ENCODE data around the gene ANTXR2. TPM values are rescaled to one million over a fixed set of nuclear protein-coding genes. Genes with fewer than 3 reads are reported as not detected.

Gene ANTXR2
- polyA plus RNA-seq, 1 experiment = 105 TPM

- ChIA-PET POLR2A (no interaction called here), CTCF (interaction anchor here (2.1 kb wide), 1 partner anchor 20 kb away, joined by 8 read pairs; no protein-coding TSS in a partner anchor)
- no peak for DNase-seq (ENCODE audit: low read depth, low spot score)
- no peak for TF ChIP-seq CTCF (IDR thresholded peaks at IDR 0.05; ENCODE audit: low read depth, low read length)
- Histone ChIP-seq H3K27me3 (ENCODE audit: control insufficient read depth, insufficient read depth, low read length) (no peaks in the 10 kb centered on the region), H3K27ac (ENCODE audit: low read depth, low read length) (no peak overlapping the region), H3K4me3 (ENCODE audit: low read depth, low read length) (no peak overlapping the region), H3K9me3 (ENCODE audit: control insufficient read depth, insufficient read depth, low read length) (no peaks in the 10 kb centered on the region)
These were observed 31.9 kb upstream of the ANTXR2 start for GRCh38 chr4:80104927-80105326.

- no peaks in the 10 kb centered on the region for H3K27me3 ChIP-seq (ENCODE audit: control insufficient read depth, insufficient read depth, low read length)
- CTCF ChIA-PET = interaction anchor here (0.7 kb wide), 1 partner anchor 497 kb away, joined by 3 read pairs; no protein-coding TSS in a partner anchor
- no peak for DNase-seq (ENCODE audit: low read depth, low spot score)
These were observed 30.6 kb upstream of the ANTXR2 start for GRCh38 chr4:80103629-80104028.

GRCh38 chr4:80101792-80102116 lies 28.7 kb upstream of the ANTXR2 start:
- Histone ChIP-seq H3K27ac (ENCODE audit: low read depth, low read length) (no peak overlapping the region), H3K9me3 (ENCODE audit: control insufficient read depth, insufficient read depth, low read length) (no peaks in the 10 kb centered on the region), H3K4me3 (ENCODE audit: low read depth, low read length) (no peak overlapping the region), H3K27me3 (ENCODE audit: control insufficient read depth, insufficient read depth, low read length) (no peaks in the 10 kb centered on the region)
- ChIA-PET CTCF (no interaction called here), POLR2A (no interaction called here)
- no peak for TF ChIP-seq CTCF (IDR thresholded peaks at IDR 0.05; ENCODE audit: low read depth, low read length)
- no peak for DNase-seq (ENCODE audit: low read depth, low spot score)

More at GRCh38 chr4:80103629-80104028, 30.6 kb upstream of the ANTXR2 start:
- no peak for TF ChIP-seq CTCF (IDR thresholded peaks at IDR 0.05; ENCODE audit: low read depth, low read length)
- Histone ChIP-seq H3K4me3 (ENCODE audit: low read depth, low read length) (no peak overlapping the region), H3K9me3 (ENCODE audit: control insufficient read depth, insufficient read depth, low read length) (no peaks in the 10 kb centered on the region), H3K27ac (ENCODE audit: low read depth, low read length) (no peak overlapping the region)
- POLR2A ChIA-PET = interaction anchor here (0.7 kb wide), 1 partner anchor 21 kb away, joined by 4 read pairs; no protein-coding TSS in a partner anchor

- ChIA-PET POLR2A (no interaction called here), CTCF (no interaction called here)
- Histone ChIP-seq H3K27ac (ENCODE audit: low read depth, low read length) (no peak overlapping the region), H3K9me3 (ENCODE audit: control insufficient read depth, insufficient read depth, low read length) (no peaks in the 10 kb centered on the region), H3K27me3 (ENCODE audit: control insufficient read depth, insufficient read depth, low read length) (no peaks in the 10 kb centered on the region), H3K4me3 (ENCODE audit: low read depth, low read length) (no peak overlapping the region)
- no peak for TF ChIP-seq CTCF (IDR thresholded peaks at IDR 0.05; ENCODE audit: low read depth, low read length)
- no peak for DNase-seq (ENCODE audit: low read depth, low spot score)
These were observed 28.2 kb upstream of the ANTXR2 start for GRCh38 chr4:80101071-80101791.

GRCh38 chr4:80099671-80100070 lies 26.6 kb upstream of the ANTXR2 start:
- CTCF ChIA-PET = no interaction called here
- no peak for TF ChIP-seq CTCF (IDR thresholded peaks at IDR 0.05; ENCODE audit: low read depth, low read length)

More at GRCh38 chr4:80099671-80100070, 26.6 kb upstream of the ANTXR2 start:
- Histone ChIP-seq H3K4me3 (ENCODE audit: low read depth, low read length) (no peak overlapping the region), H3K27me3 (ENCODE audit: control insufficient read depth, insufficient read depth, low read length) (no peaks in the 10 kb centered on the region), H3K27ac (ENCODE audit: low read depth, low read length) (no peak overlapping the region), H3K9me3 (ENCODE audit: control insufficient read depth, insufficient read depth, low read length) (no peaks in the 10 kb centered on the region)
- POLR2A ChIA-PET = no interaction called here
- no peak for DNase-seq (ENCODE audit: low read depth, low spot score)
